Astrocyte (in vitro differentiated cells and primary cell): ENCODE results near the gene ILF3.

ENCODE experiments used
- EZH2 ChIP-seq: IDR thresholded peaks from 2 replicates; pipeline ENCODE4 v1.6.1; 2012; ENCODE audit warnings: mild to moderate bottlenecking, low read length, inconsistent platforms; ENCODE audit not compliant: insufficient read depth
- TF ChIP-seq, protein P1 (sequence below): IDR thresholded peaks from 2 replicates; pipeline ENCODE4 v1.5.1; 2011; ENCODE audit warnings: low read depth, mild to moderate bottlenecking, inconsistent platforms, low read length, moderate library complexity; ENCODE audit not compliant: insufficient read depth

- TF ChIP-seq, protein P1, sequence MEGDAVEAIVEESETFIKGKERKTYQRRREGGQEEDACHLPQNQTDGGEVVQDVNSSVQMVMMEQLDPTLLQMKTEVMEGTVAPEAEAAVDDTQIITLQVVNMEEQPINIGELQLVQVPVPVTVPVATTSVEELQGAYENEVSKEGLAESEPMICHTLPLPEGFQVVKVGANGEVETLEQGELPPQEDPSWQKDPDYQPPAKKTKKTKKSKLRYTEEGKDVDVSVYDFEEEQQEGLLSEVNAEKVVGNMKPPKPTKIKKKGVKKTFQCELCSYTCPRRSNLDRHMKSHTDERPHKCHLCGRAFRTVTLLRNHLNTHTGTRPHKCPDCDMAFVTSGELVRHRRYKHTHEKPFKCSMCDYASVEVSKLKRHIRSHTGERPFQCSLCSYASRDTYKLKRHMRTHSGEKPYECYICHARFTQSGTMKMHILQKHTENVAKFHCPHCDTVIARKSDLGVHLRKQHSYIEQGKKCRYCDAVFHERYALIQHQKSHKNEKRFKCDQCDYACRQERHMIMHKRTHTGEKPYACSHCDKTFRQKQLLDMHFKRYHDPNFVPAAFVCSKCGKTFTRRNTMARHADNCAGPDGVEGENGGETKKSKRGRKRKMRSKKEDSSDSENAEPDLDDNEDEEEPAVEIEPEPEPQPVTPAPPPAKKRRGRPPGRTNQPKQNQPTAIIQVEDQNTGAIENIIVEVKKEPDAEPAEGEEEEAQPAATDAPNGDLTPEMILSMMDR = no peak
- no peak for TF ChIP-seq EZH2
These were observed 65.4 kb downstream of the ILF3 start for GRCh38 chr19:10719466-10719961.
